Caco-2 (cell line): ENCODE measurements around the gene TRIM52. TPM values are rescaled to one million over a fixed set of nuclear protein-coding genes. Genes with fewer than 3 reads are reported as not detected.
A peak's percentile ranks its signal among the peaks of the same experiment; 100 is the strongest.

Source experiments
- BruUV-seq: library from RNA; stranded (reverse); fragments of 400-500 nt; replicated peaks from 2 replicates; lab custom pipeline; 2021; lab: Mats Ljungman, UMichigan
- CTCF ChIA-PET: fragments of 300-600 bp; sonication (Branson Sonifier 250); formaldehyde crosslinking; loops from one replicate; lab custom pipeline; 2022; ENCODE audit warnings: antibody characterized with exemption; lab: Charles Lee
- POLR2A ChIA-PET: fragments of 300-600 bp; sonication (Branson Sonifier 250); formaldehyde crosslinking; loops from one replicate; lab custom pipeline; 2022; ENCODE audit warnings: antibody characterized with exemption; lab: Charles Lee
- DNase-seq, 2 experiments: peaks; one replicate each; pipeline versions ENCODE4 v3.0.0 to v3.0.0-alpha.2; 2020 to 2022
- H3K27me3 ChIP-seq: replicated peaks from 2 replicates; pipeline ENCODE4 v1.6.0; 2011; ENCODE audit warnings: low read length; ENCODE audit not compliant: control insufficient read depth, insufficient read depth
- H3K36me3 ChIP-seq: 2 replicates; pipeline ENCODE4 v1.5.1; 2011; ENCODE audit warnings: low read length; ENCODE audit not compliant: control insufficient read depth, insufficient read depth
- H3K4me1 ChIP-seq: fragments of 250-450 bp; sonication (Bioruptor Pico); 2 replicates; pipeline ENCODE4 v1.5.1; 2020; ENCODE audit warnings: mild to moderate bottlenecking
- H3K4me3 ChIP-seq: 2 replicates; pipeline ENCODE4 v1.5.1; 2011; ENCODE audit warnings: low read depth, mild to moderate bottlenecking, control low read depth, low read length
- H3K9me3 ChIP-seq: fragments of 250-450 bp; sonication (Bioruptor Pico); 2 replicates; pipeline ENCODE4 v1.5.1; 2020; ENCODE audit warnings: mild to moderate bottlenecking, moderate library complexity
- H3K27ac Mint-ChIP-seq: one replicate; pipeline ENCODE4 v1.8.0; 2022; ENCODE audit warnings: mixed read lengths; ENCODE audit not compliant: unreplicated experiment
- H3K27me3 Mint-ChIP-seq: one replicate; pipeline ENCODE4 v1.8.0; 2022; ENCODE audit warnings: mixed read lengths; ENCODE audit not compliant: insufficient read depth, unreplicated experiment
- H3K36me3 Mint-ChIP-seq: one replicate; pipeline ENCODE4 v1.8.0; 2022; ENCODE audit warnings: mild to moderate bottlenecking, mixed read lengths; ENCODE audit not compliant: insufficient read depth, unreplicated experiment
- H3K4me1 Mint-ChIP-seq: one replicate; pipeline ENCODE4 v1.8.0; 2022; ENCODE audit warnings: low read depth, mixed read lengths; ENCODE audit not compliant: unreplicated experiment
- H3K4me3 Mint-ChIP-seq: one replicate; pipeline ENCODE4 v1.8.0; 2022; ENCODE audit warnings: mild to moderate bottlenecking, moderate library complexity, mixed read lengths; ENCODE audit not compliant: unreplicated experiment
- H3K9me3 Mint-ChIP-seq: one replicate; pipeline ENCODE4 v1.8.0; 2022; ENCODE audit warnings: mixed read lengths; ENCODE audit not compliant: unreplicated experiment
- CTCF ChIP-seq, 2 experiments: fragments of 200-600 bp in 1 of 2; IDR thresholded peaks; 1 replicate in 1 of 2; 2 replicates in 1 of 2; pipeline versions ENCODE4 v1.5.1 to v1.8.0; 2011 to 2022; ENCODE audit warnings: antibody characterized with exemption in 1 of 2, control low read depth in 1 of 2, inconsistent platforms in 1 of 2, low read depth in 1 of 2, low read length in 1 of 2, mild to moderate bottlenecking in 1 of 2, moderate library complexity in 1 of 2; ENCODE audit not compliant: insufficient read depth in 1 of 2, severe bottlenecking in 1 of 2, unreplicated experiment in 1 of 2
- intact Hi-C: fragments of 100-400 bp; cut with micrococcal nuclease; formaldehyde crosslinking; loops from one replicate; pipeline ENCODE4 v1.10.0; 2022; ENCODE audit not compliant: unreplicated experiment
- total RNA-seq: library from RNA; stranded (reverse); gene quantifications from 2 replicates; pipeline ENCODE4 v1.2.3, GENCODE V29; 2022

The TRIM52 gene
- total RNA-seq, 1 experiment from 2014 or later = 11.9 TPM

GRCh38 chr5:181236954-181237641, 23.8 kb downstream of the TRIM52 start:
- no peak for TF ChIP-seq CTCF (IDR thresholded peaks at IDR 0.05; ENCODE audit: insufficient read depth in 1 of 2, low read depth in 1 of 2, low read length in 1 of 2, severe bottlenecking in 1 of 2, unreplicated experiment in 1 of 2)
- H3K27me3 ChIP-seq = no peaks in the 10 kb centered on the region
- no peak overlapping the region for H3K27ac Mint-ChIP-seq
- no peaks in the 10 kb centered on the region for H3K27me3 Mint-ChIP-seq
- H3K4me1 Mint-ChIP-seq = no peaks in the 10 kb centered on the region
- no peak for DNase-seq
- H3K36me3 ChIP-seq = peaks cover 28% of the 10 kb centered on the region
- H3K4me3 Mint-ChIP-seq = no peak overlapping the region
- peaks cover 7% of the 10 kb centered on the region; the same call in 1 of the 2 replicates for H3K4me1 ChIP-seq
- H3K4me3 ChIP-seq = no peak overlapping the region
- peaks cover 96% of the 10 kb centered on the region for H3K36me3 Mint-ChIP-seq
- no TSS peak for BruUV-seq
- CTCF ChIA-PET = no interaction called here
- POLR2A ChIA-PET = interaction anchor here (0.6 kb wide), 2 partner anchors 39 to 371 kb away, joined by 3 to 4 read pairs; no protein-coding TSS in a partner anchor
- no peaks in the 10 kb centered on the region for H3K9me3 Mint-ChIP-seq
- no peaks in the 10 kb centered on the region for H3K9me3 ChIP-seq
- intact Hi-C loops = no loop called here

GRCh38 chr5:181236471-181236870, 24.5 kb downstream of the TRIM52 start:
- Mint-ChIP-seq H3K27me3 (no peaks in the 10 kb centered on the region), H3K4me1 (no peaks in the 10 kb centered on the region), H3K27ac (no peak overlapping the region), H3K36me3 (peaks cover 92% of the 10 kb centered on the region), H3K4me3 (no peak overlapping the region), H3K9me3 (no peaks in the 10 kb centered on the region)
- Histone ChIP-seq H3K4me1 (0 out of 2 replicates have a peak, but pooled peaks cover under 1% of the 10 kb centered on the region), H3K9me3 (no peaks in the 10 kb centered on the region), H3K27me3 (no peaks in the 10 kb centered on the region), H3K4me3 (no peak overlapping the region), H3K36me3 (peaks cover 23% of the 10 kb centered on the region)
- no peak for TF ChIP-seq CTCF (IDR thresholded peaks at IDR 0.05; ENCODE audit: insufficient read depth in 1 of 2, low read depth in 1 of 2, low read length in 1 of 2, severe bottlenecking in 1 of 2, unreplicated experiment in 1 of 2)
- BruUV-seq = no TSS peak
- intact Hi-C loops = no loop called here
- DNase-seq = no peak
- ChIA-PET CTCF (no interaction called here), POLR2A (interaction anchor here (0.6 kb wide), 2 partner anchors 40 to 370 kb away, joined by 3 to 4 read pairs; no protein-coding TSS in a partner anchor)

- DNase-seq = no peak
- Mint-ChIP-seq H3K9me3 (no peaks in the 10 kb centered on the region), H3K27me3 (no peaks in the 10 kb centered on the region), H3K36me3 (peaks cover 90% of the 10 kb centered on the region), H3K4me1 (no peaks in the 10 kb centered on the region), H3K27ac (peak overlapping the region; percentile 79), H3K4me3 (no peak overlapping the region)
- no peak overlapping the region for H3K4me3 ChIP-seq
- H3K36me3 ChIP-seq = peaks cover 19% of the 10 kb centered on the region
- no peak for TF ChIP-seq CTCF (IDR thresholded peaks at IDR 0.05; ENCODE audit: insufficient read depth in 1 of 2, low read depth in 1 of 2, low read length in 1 of 2, severe bottlenecking in 1 of 2, unreplicated experiment in 1 of 2)
- no peaks in the 10 kb centered on the region for H3K27me3 ChIP-seq
- H3K9me3 ChIP-seq = no peaks in the 10 kb centered on the region
- CTCF ChIA-PET = no interaction called here
- H3K4me1 ChIP-seq = no peaks in the 10 kb centered on the region
- POLR2A ChIA-PET = interaction anchor here (1.0 to 1.5 kb wide), 2 partner anchors 8 to 15 kb away, joined by 3 to 5 read pairs; partner anchors contain the start of gene RACK1
- no TSS peak for BruUV-seq
- intact Hi-C loops = loop anchor here (1.0 kb wide), 1 partner anchor 13 kb away; the partner anchor contains the start of gene TRIM41
These were observed 25.1 kb downstream of the TRIM52 start for GRCh38 chr5:181235689-181236366.
